IMR-90 (cell line): ENCODE measurements around the gene IL17REL. TPM values are rescaled to one million over a fixed set of nuclear protein-coding genes. Genes with fewer than 3 reads are reported as not detected.

ENCODE experiments used
- ATAC-seq: fragments of 200-7000 bp; cut with Tn5 transposase; 2 replicates; pipeline ENCODE4 v1.9.1; 2020; ENCODE audit warnings: low read depth, mild to moderate bottlenecking, moderate library complexity
- BruUV-seq: library from RNA; stranded (reverse); fragments of 400-500 nt; replicated peaks from 2 replicates; lab custom pipeline; 2021; lab: Mats Ljungman, UMichigan
- CTCF ChIA-PET: fragments of 300-600 bp; formaldehyde crosslinking; extraction: SDS; loops from one replicate; lab custom pipeline; 2021; ENCODE audit warnings: antibody characterized with exemption; lab: Yijun Ruan, JAX
- POLR2A ChIA-PET: fragments of 300-600 bp; sonication (Branson Sonifier 250); formaldehyde crosslinking; loops from one replicate; lab custom pipeline; 2022; ENCODE audit warnings: antibody characterized with exemption; ENCODE audit not compliant: unreplicated experiment; lab: Charles Lee
- DNase-seq: peaks from one replicate; pipeline ENCODE4 v3.0.0; 2013
- H2AFZ ChIP-seq: replicated peaks from 2 replicates; pipeline ENCODE3; 2013; ENCODE audit warnings: low read length, mild to moderate bottlenecking; ENCODE audit not compliant: poor library complexity
- H2AK5ac ChIP-seq: 2 replicates; pipeline ENCODE4 v1.6.1; 2013; ENCODE audit warnings: low read depth, low read length, inconsistent platforms
- H2AK9ac ChIP-seq: replicated peaks from 2 replicates; pipeline ENCODE3; 2013; ENCODE audit warnings: mild to moderate bottlenecking, low read depth, low read length, moderate library complexity; ENCODE audit not compliant: poor library complexity
- H2BK120ac ChIP-seq: 2 replicates; pipeline ENCODE4 v1.6.1; 2013; ENCODE audit warnings: low read depth, low read length, inconsistent platforms
- H2BK15ac ChIP-seq: 3 replicates; pipeline ENCODE4 v1.6.1; 2013; ENCODE audit warnings: low read depth, low read length, inconsistent platforms
- H2BK20ac ChIP-seq: 2 replicates; pipeline ENCODE4 v1.6.1; 2013; ENCODE audit warnings: low read depth, mild to moderate bottlenecking, inconsistent platforms, low read length, moderate library complexity
- H2BK5ac ChIP-seq: 2 replicates; pipeline ENCODE4 v1.6.1; 2013; ENCODE audit warnings: mild to moderate bottlenecking, low read depth, low read length, inconsistent platforms; ENCODE audit not compliant: poor library complexity, severe bottlenecking
- H3K14ac ChIP-seq: replicated peaks from 2 replicates; pipeline ENCODE4 v1.6.1; 2013; ENCODE audit warnings: low read depth, low read length, inconsistent platforms
- H3K18ac ChIP-seq: 2 replicates; pipeline ENCODE4 v1.6.1; 2013; ENCODE audit warnings: low read depth, low read length, control low read depth
- H3K23ac ChIP-seq: 2 replicates; pipeline ENCODE4 v1.6.1; 2013; ENCODE audit warnings: low read depth, low read length, inconsistent platforms
- H3K27ac ChIP-seq: 2 replicates; pipeline ENCODE4 v1.5.1; 2013; ENCODE audit warnings: mild to moderate bottlenecking, control low read depth, low read length; ENCODE audit not compliant: insufficient read depth
- H3K27me3 ChIP-seq: 2 replicates; pipeline ENCODE4 v1.6.1; 2013; ENCODE audit warnings: low read length; ENCODE audit not compliant: control insufficient read depth, insufficient read depth
- H3K36me3 ChIP-seq: 2 replicates; pipeline ENCODE4 v1.6.1; 2013; ENCODE audit warnings: low read length, mixed read lengths; ENCODE audit not compliant: control insufficient read depth, insufficient read depth
- H3K4ac ChIP-seq: 2 replicates; pipeline ENCODE4 v1.6.1; 2013; ENCODE audit warnings: low read depth, low read length, inconsistent platforms
- H3K4me1 ChIP-seq: 2 replicates; pipeline ENCODE4 v1.6.1; 2013; ENCODE audit warnings: low read length, mixed read lengths; ENCODE audit not compliant: control insufficient read depth, insufficient read depth
- H3K4me2 ChIP-seq: 2 replicates; pipeline ENCODE4 v1.6.1; 2013; ENCODE audit warnings: low read depth, mild to moderate bottlenecking, control low read depth, low read length, moderate library complexity
- H3K4me3 ChIP-seq: 2 replicates; pipeline ENCODE4 v1.5.1; 2013; ENCODE audit warnings: low read depth, mild to moderate bottlenecking, control low read depth, low read length, moderate library complexity; ENCODE audit not compliant: insufficient read depth
- H3K56ac ChIP-seq: 2 replicates; pipeline ENCODE4 v1.6.1; 2013; ENCODE audit warnings: low read length, inconsistent platforms; ENCODE audit not compliant: insufficient read depth; ENCODE audit errors: extremely low read depth
- H3K79me1 ChIP-seq, 2 experiments: 2 replicates each; pipeline ENCODE4 v1.6.1; 2013; ENCODE audit warnings: low read length in 2 of 2, inconsistent platforms in 1 of 2, low read depth in 1 of 2
- H3K9ac ChIP-seq: 2 replicates; pipeline ENCODE4 v1.6.1; 2013; ENCODE audit warnings: low read depth, low read length, control low read depth
- H3K9me1 ChIP-seq: 2 replicates; pipeline ENCODE4 v1.6.1; 2013; ENCODE audit warnings: low read length, inconsistent platforms; ENCODE audit not compliant: insufficient read depth
- H3K9me3 ChIP-seq: 2 replicates; pipeline ENCODE4 v1.6.1; 2013; ENCODE audit warnings: low read length; ENCODE audit not compliant: control insufficient read depth, insufficient read depth
- H4K20me1 ChIP-seq: 2 replicates; pipeline ENCODE4 v1.6.1; 2013; ENCODE audit warnings: low read length, inconsistent platforms; ENCODE audit not compliant: insufficient read depth
- H4K5ac ChIP-seq: 2 replicates; pipeline ENCODE4 v1.6.1; 2013; ENCODE audit warnings: mild to moderate bottlenecking, low read depth, low read length, control low read depth
- H4K8ac ChIP-seq, 2 experiments: 2 replicates each; pipeline ENCODE4 v1.6.1; 2013; ENCODE audit warnings: low read depth in 2 of 2, low read length in 2 of 2, control low read depth in 1 of 2, inconsistent platforms in 1 of 2
- H4K91ac ChIP-seq: 2 replicates; pipeline ENCODE4 v1.6.1; 2013; ENCODE audit warnings: low read depth, low read length, inconsistent platforms; ENCODE audit not compliant: insufficient read depth
- BHLHE40 ChIP-seq: fragments of 150-350 bp; IDR thresholded peaks from 2 replicates; pipeline ENCODE4 v1.6.1; 2016; ENCODE audit warnings: mild to moderate bottlenecking, low read depth, low read length
- CEBPB ChIP-seq: IDR thresholded peaks from 2 replicates; pipeline ENCODE4 v1.6.1; 2012; ENCODE audit warnings: low read depth, low read length, improper control_type of control experiment
- CHD1 ChIP-seq: IDR thresholded peaks from 2 replicates; pipeline ENCODE4 v1.6.1; 2012; ENCODE audit warnings: low read depth, low read length, improper control_type of control experiment
- FOS ChIP-seq: fragments of 150-350 bp; IDR thresholded peaks from 2 replicates; pipeline ENCODE4 v1.6.1; 2016; ENCODE audit warnings: low read depth, low read length
- MAFK ChIP-seq: IDR thresholded peaks from 2 replicates; pipeline ENCODE4 v1.6.1; 2012; ENCODE audit warnings: low read depth, low read length, improper control_type of control experiment
- MXI1 ChIP-seq: IDR thresholded peaks from 2 replicates; pipeline ENCODE4 v1.6.1; 2012; ENCODE audit warnings: low read depth, mild to moderate bottlenecking, low read length, moderate library complexity, borderline replicate concordance
- NFE2L2 ChIP-seq: fragments of 150-350 bp; IDR thresholded peaks from 2 replicates; pipeline ENCODE4 v1.6.1; 2016; ENCODE audit warnings: low read depth, mild to moderate bottlenecking, low read length
- POLR2A ChIP-seq: IDR thresholded peaks from 2 replicates; pipeline ENCODE4 v1.6.1; 2012; ENCODE audit warnings: mild to moderate bottlenecking, low read depth, low read length
- RAD21 ChIP-seq: IDR thresholded peaks from 2 replicates; pipeline ENCODE4 v1.6.1; 2012; ENCODE audit warnings: low read length, improper control_type of control experiment
- RCOR1 ChIP-seq: IDR thresholded peaks from 2 replicates; pipeline ENCODE4 v1.6.1; 2012; ENCODE audit warnings: mild to moderate bottlenecking, low read length, improper control_type of control experiment; ENCODE audit not compliant: insufficient replicate concordance
- RFX5 ChIP-seq: IDR thresholded peaks from 2 replicates; pipeline ENCODE4 v1.8.0; 2012; ENCODE audit warnings: low read depth, mild to moderate bottlenecking, low read length, moderate library complexity
- WGBS, 2 experiments: methylation state at CpG; one replicate each; pipeline versions ENCODE4 v1.1.5 to v1.1.7; 2013; ENCODE audit warnings: missing lambda C conversion rate in 2 of 2; ENCODE audit not compliant: insufficient read length in 1 of 2; ENCODE audit errors: extremely low coverage in 2 of 2; 5-methylcytosine and 5-hydroxymethylcytosine counted together
- dilution Hi-C: fragments of 300-500 bp; cut with HindIII; formaldehyde crosslinking; loops from one replicate; pipeline ENCODE4 v1.14.3; 2018; ENCODE audit warnings: low sequenced_read_pairs; ENCODE audit not compliant: unreplicated experiment
- in situ Hi-C: fragments of 300-500 bp; cut with MboI; formaldehyde crosslinking; loops from 3 replicates; pipeline ENCODE4 v1.14.3; 2019; ENCODE audit warnings: low sequenced_read_pairs, inconsistent platforms, mixed read lengths
- intact Hi-C: fragments of 100-400 bp; cut with micrococcal nuclease; formaldehyde crosslinking; loops from 2 replicates; pipeline ENCODE4 v1.10.0; 2022
- polyA plus RNA-seq, 3 experiments: library from polyadenylated mRNA; depleted of rRNA; stranded (reverse); fragments of >200 nt; gene quantifications; 2 replicates each; pipeline ENCODE4 v1.2.3, GENCODE V29; 2012; ENCODE audit warnings: low replicate concordance in 1 of 3
- total RNA-seq: library from RNA; depleted of rRNA; stranded (reverse); fragments of >200 nt; gene quantifications from 2 replicates; pipeline ENCODE4 v1.2.3, GENCODE V29; 2012
- TF ChIP-seq, protein P1 (sequence below): fragments of 150-350 bp; IDR thresholded peaks from 2 replicates; pipeline ENCODE4 v1.6.1; 2016; ENCODE audit warnings: low read depth, mild to moderate bottlenecking, low read length, moderate library complexity, borderline replicate concordance
- TF ChIP-seq, protein P2 (sequence below): conservative IDR thresholded peaks from 2 replicates; pipeline ENCODE4 v1.5.1; 2012; ENCODE audit warnings: mild to moderate bottlenecking, low read depth, low read length, improper control_type of control experiment

IL17REL gene
- total and polyA plus RNA-seq, 2 of the 4 experiments (the other 2 are of a cell fraction): not detected

DNA sequence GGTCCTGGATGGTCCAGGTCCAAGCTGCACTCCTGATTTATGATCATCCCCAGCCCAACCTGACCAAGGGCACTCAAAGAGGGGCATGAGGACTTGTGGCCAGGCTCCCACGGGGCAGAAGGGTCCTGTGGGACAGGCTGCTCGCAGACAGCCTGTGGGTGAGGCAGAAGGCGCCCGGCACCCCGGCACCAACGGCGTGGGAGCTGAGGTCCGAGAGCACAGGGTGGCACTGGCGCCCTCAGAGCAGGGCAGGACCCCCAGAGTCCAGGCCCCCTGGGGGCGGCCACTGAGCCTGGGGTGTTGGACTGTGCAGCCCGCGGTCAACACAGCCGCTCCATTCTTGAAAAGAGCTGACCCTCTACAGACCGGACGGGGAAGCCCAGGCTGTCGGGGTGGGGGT lies 3.3 kb downstream of the IL17REL start:
- Histone ChIP-seq H2AFZ (no peak overlapping the region), H3K27me3 (peaks cover 47% of the 10 kb centered on the region), H4K20me1 (no peaks in the 10 kb centered on the region), H3K18ac (no peak overlapping the region), H3K56ac (no peak overlapping the region), H3K14ac (no peak overlapping the region), H2BK20ac (no peak overlapping the region), H2BK120ac (no peak overlapping the region), H3K9me3 (no peaks in the 10 kb centered on the region; the same call in 1 of the 2 replicates), H3K4me1 (no peaks in the 10 kb centered on the region), H3K36me3 (no peaks in the 10 kb centered on the region), H3K4me2 (no peak overlapping the region), H3K23ac (no peak overlapping the region), H2AK9ac (no peak overlapping the region), H2BK5ac (no peak overlapping the region), H4K8ac (no peak overlapping the region), H3K4me3 (no peak overlapping the region), H4K91ac (no peak overlapping the region), H3K4ac (no peak overlapping the region), H4K5ac (no peak overlapping the region), H3K9ac (no peak overlapping the region), H2AK5ac (no peak overlapping the region), H2BK15ac (no peak overlapping the region), H3K79me1 (no peaks in the 10 kb centered on the region), H3K9me1 (no peaks in the 10 kb centered on the region), H3K27ac (no peak overlapping the region)
- no peak for ATAC-seq
- BruUV-seq: no TSS peak
- DNase-seq: no peak
- ChIA-PET POLR2A (no interaction called here), CTCF (no interaction called here)
- in situ Hi-C loops: no loop called here
- intact Hi-C loops: no loop called here
- dilution Hi-C loops: no loop called here
- WGBS, 2 experiments: 76% methylated on average over 2 of the region's 16 CpGs; no CpG with 5 or more reads in 1 of the 2 experiments
- TF ChIP-seq MXI1: no peak
- no peak for TF ChIP-seq CHD1
- no peak for TF ChIP-seq NFE2L2
- TF ChIP-seq RCOR1: no peak
- TF ChIP-seq FOS: no peak
- TF ChIP-seq CEBPB: no peak
- TF ChIP-seq, protein P1, sequence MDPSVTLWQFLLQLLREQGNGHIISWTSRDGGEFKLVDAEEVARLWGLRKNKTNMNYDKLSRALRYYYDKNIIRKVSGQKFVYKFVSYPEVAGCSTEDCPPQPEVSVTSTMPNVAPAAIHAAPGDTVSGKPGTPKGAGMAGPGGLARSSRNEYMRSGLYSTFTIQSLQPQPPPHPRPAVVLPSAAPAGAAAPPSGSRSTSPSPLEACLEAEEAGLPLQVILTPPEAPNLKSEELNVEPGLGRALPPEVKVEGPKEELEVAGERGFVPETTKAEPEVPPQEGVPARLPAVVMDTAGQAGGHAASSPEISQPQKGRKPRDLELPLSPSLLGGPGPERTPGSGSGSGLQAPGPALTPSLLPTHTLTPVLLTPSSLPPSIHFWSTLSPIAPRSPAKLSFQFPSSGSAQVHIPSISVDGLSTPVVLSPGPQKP: no peak
- no peak for TF ChIP-seq BHLHE40
- no peak for TF ChIP-seq POLR2A
- TF ChIP-seq MAFK: no peak
- no peak for TF ChIP-seq RFX5
- TF ChIP-seq RAD21: no peak
- TF ChIP-seq, protein P2, sequence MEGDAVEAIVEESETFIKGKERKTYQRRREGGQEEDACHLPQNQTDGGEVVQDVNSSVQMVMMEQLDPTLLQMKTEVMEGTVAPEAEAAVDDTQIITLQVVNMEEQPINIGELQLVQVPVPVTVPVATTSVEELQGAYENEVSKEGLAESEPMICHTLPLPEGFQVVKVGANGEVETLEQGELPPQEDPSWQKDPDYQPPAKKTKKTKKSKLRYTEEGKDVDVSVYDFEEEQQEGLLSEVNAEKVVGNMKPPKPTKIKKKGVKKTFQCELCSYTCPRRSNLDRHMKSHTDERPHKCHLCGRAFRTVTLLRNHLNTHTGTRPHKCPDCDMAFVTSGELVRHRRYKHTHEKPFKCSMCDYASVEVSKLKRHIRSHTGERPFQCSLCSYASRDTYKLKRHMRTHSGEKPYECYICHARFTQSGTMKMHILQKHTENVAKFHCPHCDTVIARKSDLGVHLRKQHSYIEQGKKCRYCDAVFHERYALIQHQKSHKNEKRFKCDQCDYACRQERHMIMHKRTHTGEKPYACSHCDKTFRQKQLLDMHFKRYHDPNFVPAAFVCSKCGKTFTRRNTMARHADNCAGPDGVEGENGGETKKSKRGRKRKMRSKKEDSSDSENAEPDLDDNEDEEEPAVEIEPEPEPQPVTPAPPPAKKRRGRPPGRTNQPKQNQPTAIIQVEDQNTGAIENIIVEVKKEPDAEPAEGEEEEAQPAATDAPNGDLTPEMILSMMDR: no peak
